NCI-H128 (cell line): ENCODE data around the gene UBFD1.
"Not testable (repeated sequence)": the region's sequence is repeated elsewhere in the genome, so short reads cannot be mapped to it uniquely, and the experiment has no call there.

Source experiments
- DNase-seq: peaks from one replicate; lab custom pipeline; 2025; ENCODE audit not compliant: unreplicated experiment; lab: John Stamatoyannopoulos, UW

UBFD1 gene

GRCh38 chr16:23556881-23557778, at the start of gene UBFD1, which contains the start of gene EARS2:
UBFD1 (plus strand) TSS chr16:23557727; CDS start chr16:23557743, 16 bp downstream.
EARS2 (minus strand) TSS chr16:23557350; CDS start chr16:23557343, 7 bp downstream.
- peak; percentile 84 for DNase-seq

GRCh38 chr16:23508589-23509440, 48.7 kb upstream of the UBFD1 start:
- DNase-seq, result no peak

- DNase-seq, result no peak
These were observed 48.1 kb upstream of the UBFD1 start for GRCh38 chr16:23509441-23509754.

GRCh38 chr16:23509782-23510163, 47.8 kb upstream of the UBFD1 start:
- no peak for DNase-seq

- peak; percentile 16 for DNase-seq
These were observed 47.2 kb upstream of the UBFD1 start, which contains the start of gene GGA2 for GRCh38 chr16:23510164-23510914. GGA2 (minus strand) TSS chr16:23510494; CDS start chr16:23510411, 83 bp downstream.

- DNase-seq, result not testable (repeated sequence)
These were observed 46.6 kb upstream of the UBFD1 start for GRCh38 chr16:23510915-23511270.

- no peak for DNase-seq
These were observed 45.8 kb upstream of the UBFD1 start for GRCh38 chr16:23511731-23512130.

- no peak for DNase-seq
These were observed 45.3 kb upstream of the UBFD1 start for GRCh38 chr16:23512168-23512695.

GRCh38 chr16:23514381-23515152, 43.0 kb upstream of the UBFD1 start:
- no peak for DNase-seq

- DNase-seq, result no peak
These were observed 41.6 kb upstream of the UBFD1 start for GRCh38 chr16:23515881-23516280.

- DNase-seq, result no peak
These were observed 41.0 kb upstream of the UBFD1 start for GRCh38 chr16:23516366-23517137.

GRCh38 chr16:23518435-23518891, 39.1 kb upstream of the UBFD1 start:
- no peak for DNase-seq

GRCh38 chr16:23519282-23519681, 38.2 kb upstream of the UBFD1 start:
- DNase-seq, result no peak

- no peak for DNase-seq
These were observed 37.0 kb upstream of the UBFD1 start for GRCh38 chr16:23520500-23520899.

- DNase-seq, result no peak
These were observed 36.3 kb upstream of the UBFD1 start for GRCh38 chr16:23521037-23521743.

GRCh38 chr16:23521965-23522364, 35.6 kb upstream of the UBFD1 start:
- no peak for DNase-seq

GRCh38 chr16:23523321-23523720, 34.2 kb upstream of the UBFD1 start:
- no peak for DNase-seq

- no peak for DNase-seq
These were observed 33.6 kb upstream of the UBFD1 start for GRCh38 chr16:23523876-23524385.
